ENCODE results near the gene GPX3.

DNA sequence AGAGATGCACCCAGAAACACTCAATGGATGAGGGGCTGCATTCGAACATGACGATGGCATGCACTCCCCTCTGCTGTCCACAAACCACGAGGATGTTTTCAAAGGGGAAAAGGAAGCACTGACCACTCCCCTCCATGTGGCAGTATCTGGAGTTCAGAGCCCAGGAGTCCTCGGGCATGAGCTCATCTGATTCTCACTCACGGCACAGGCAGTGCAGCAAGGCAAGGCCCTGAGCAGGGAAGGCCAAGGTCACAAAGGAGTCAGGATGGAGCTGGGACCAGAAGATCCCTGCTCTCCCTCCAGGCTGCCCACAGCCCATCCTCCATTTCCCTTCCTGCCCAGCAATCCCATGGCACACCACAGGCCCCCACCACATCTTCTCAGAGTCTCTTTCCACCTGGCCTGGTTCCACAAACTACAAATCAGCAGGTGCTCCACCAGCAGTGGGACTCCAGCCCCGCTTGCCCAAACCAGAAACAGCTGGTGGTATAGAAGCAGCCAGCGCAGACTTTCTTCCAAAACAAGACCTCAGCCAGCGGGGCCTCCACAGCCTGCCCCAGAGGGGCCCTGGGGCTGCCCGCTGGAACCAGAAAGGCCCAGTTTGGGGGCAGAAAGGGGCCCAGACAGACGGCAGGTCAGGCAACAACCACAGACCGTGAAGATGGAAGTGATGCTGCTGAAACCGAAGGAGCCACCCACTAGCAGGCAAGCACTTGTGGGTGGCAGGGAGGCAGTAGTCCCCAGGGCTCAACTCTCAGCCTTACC, 48.2 kb downstream of the GPX3 start:
- TF ChIP-seq, protein P1, sequence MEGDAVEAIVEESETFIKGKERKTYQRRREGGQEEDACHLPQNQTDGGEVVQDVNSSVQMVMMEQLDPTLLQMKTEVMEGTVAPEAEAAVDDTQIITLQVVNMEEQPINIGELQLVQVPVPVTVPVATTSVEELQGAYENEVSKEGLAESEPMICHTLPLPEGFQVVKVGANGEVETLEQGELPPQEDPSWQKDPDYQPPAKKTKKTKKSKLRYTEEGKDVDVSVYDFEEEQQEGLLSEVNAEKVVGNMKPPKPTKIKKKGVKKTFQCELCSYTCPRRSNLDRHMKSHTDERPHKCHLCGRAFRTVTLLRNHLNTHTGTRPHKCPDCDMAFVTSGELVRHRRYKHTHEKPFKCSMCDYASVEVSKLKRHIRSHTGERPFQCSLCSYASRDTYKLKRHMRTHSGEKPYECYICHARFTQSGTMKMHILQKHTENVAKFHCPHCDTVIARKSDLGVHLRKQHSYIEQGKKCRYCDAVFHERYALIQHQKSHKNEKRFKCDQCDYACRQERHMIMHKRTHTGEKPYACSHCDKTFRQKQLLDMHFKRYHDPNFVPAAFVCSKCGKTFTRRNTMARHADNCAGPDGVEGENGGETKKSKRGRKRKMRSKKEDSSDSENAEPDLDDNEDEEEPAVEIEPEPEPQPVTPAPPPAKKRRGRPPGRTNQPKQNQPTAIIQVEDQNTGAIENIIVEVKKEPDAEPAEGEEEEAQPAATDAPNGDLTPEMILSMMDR (IDR thresholded peaks at IDR 0.05) = no peak
- no peak for TF ChIP-seq POLR2A (IDR thresholded peaks at IDR 0.05)
